HG02623 (cell line): Measurements from ENCODE around the gene SEBOX.
A peak's percentile ranks its signal among the peaks of the same experiment; 100 is the strongest.
"Not testable (repeated sequence)": the region's sequence is repeated elsewhere in the genome, so short reads cannot be mapped to it uniquely, and the experiment has no call there.

Experiments used
- ATAC-seq: cut with Tn5 transposase; IDR thresholded peaks from one replicate; pipeline ENCODE4 v1.9.1; 2021; ENCODE audit warnings: moderate library complexity; ENCODE audit not compliant: unreplicated experiment

The SEBOX gene

DNA sequence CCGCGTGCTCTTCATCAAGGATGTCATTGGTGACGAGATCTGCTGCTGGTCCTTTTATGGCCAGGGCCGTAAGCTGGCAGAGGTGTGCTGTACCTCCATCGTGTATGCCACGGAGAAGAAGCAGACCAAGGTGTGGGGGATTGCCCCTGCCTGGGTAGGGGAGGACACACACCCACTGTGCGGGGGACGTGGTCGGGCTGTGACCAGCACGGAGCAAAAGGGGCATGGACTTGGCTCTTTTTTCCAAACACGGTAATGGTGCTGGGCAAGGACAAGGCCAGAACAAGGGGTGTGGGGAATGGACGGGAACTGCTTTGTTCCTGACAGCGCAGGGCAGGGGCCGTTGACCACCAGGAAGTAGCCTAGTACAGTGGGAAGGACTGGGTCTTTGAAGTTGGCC lies 22.7 kb downstream of the SEBOX start:
- no peak for ATAC-seq

DNA sequence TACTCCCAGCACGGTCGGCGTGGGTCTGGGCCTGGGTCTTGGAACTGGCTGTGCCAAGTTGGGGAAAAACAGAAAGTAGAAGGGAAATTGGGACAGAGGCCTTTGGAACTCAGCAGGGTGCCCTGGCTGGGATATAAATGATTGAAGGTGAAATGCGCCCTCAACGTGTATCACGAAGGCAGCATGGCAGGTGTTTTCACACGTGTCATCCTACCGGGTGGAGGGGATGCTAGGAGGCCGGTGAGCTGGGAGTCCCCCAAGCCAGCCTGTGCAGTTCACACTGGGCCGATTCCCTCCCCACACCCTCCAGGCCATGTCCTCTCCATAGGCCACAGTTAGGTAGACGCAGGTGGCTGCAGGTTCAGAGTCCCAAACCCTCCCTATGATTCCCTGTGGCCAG lies 23.5 kb downstream of the SEBOX start:
- ATAC-seq = no peak

GRCh38 chr17:28340374-28340773 lies 24.6 kb downstream of the SEBOX start:
- no peak for ATAC-seq

DNA sequence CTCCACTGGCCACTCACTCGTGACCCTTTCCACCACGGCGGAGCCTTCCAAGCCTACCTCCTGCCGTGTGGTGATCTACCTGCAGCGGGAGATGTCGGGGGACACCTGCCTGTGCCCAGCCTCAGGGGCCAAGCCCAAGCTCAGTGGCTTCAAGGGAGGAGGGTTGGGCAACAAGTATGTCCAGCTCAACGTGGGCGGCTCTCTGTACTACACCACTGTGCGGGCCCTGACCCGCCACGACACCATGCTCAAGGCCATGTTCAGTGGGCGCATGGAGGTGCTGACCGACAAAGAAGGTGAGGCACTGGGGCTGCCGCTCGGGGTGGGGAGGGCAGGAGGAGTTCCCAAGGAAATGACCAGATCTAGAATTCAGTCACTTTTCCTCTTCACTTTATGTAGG lies 25.6 kb downstream of the SEBOX start:
- no peak for ATAC-seq

DNA sequence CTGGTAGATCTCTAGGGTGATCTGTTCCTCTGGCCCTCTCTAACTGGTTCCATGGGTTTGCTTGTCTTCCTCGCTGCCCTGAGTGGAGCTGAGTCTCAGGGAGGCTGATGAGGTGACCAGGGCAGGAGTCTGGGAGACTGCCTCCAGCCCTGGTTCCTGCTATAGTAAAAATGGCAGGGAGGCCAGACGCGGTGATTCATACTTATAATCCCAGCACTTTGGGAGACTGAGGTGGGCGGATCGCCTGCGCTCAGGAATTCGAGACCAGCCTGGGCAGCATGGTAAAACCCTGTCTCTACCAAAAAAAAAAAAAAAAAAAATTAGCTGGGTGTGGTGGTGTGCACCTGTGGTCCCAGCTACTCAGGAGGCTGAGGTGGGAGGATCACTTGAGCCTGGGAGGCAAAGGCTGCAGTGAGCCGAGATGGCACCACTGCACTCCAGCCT lies 26.2 kb downstream of the SEBOX start:
- ATAC-seq = not testable (repeated sequence)

- ATAC-seq = no peak
Measured at GRCh38 chr17:28338056-28338768, 26.8 kb downstream of the SEBOX start.

GRCh38 chr17:28335959-28336871 lies 28.8 kb downstream of the SEBOX start:
- no peak for ATAC-seq

DNA sequence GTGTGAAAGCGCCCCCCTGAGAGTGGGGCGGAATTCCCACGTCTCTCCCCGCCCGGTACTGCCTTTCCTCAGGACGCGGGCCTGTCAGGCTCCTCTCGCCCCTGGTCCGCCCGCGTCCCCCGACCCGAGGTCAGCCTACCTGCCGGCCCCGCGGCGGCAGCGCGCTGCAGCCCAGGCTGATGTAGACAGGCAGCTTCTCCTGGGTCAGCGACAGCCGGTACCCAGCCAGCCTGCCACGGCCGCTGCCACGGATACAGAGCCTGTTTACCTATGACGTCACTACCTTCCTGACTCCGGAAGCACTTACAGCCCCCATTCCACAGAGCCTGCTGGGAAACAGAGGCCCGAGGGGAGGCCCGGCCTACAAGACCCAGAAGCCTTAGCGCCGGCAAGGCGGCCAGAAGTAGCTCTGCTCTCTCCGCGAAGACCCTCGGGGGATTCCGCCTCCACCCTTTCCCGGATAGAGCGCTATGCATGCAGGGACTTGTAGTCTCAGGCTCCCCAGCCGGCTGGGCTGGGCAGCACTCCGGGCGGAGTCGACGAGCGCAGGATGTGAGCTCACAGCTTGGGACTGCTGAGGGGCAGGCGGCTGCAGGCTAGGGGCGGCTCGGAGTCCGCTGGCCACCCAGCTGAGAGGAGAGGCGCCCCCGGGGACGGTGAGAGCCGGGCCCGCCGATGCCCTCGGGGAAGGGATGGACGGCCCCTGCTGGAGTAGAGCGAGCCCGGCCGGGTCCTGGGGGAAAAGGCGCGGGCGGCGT lies 29.6 kb downstream of the SEBOX start, which contains the start of the genes IFT20 and TNFAIP1:
Gene IFT20 (minus strand): TSS at position 272 of the 758 bp plus-strand sequence. CDS start 3,487 bp downstream, outside the sequence.
Gene TNFAIP1 (plus strand): TSS at position 561 of the 758 bp plus-strand sequence. CDS start 3,761 bp downstream, outside the sequence.
- peak; percentile 93 for ATAC-seq

DNA sequence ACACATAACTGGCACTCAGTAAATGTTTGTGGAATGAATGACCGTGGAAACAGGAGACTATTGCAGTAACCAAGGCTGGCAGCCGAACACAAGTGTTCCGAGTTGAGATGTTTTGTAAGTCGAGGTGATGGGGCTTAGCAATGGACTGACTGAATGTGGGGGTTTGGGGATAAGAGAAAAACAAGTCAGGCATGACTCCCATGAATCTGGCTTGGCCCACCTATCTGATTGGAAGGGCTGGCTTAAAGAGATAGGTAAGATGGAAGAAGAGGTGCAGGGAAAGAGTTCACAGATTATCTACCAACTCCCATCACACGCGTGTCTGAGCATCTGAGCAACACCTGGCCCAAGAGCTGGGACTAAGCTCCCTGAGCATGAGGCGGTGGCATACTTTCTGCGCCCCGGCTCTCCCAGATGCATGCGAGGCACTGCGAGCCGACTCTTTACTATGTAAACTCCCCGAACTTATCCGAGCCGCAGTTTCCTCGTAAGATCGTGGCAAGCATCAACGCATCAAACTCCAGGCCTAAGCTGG lies 30.3 kb downstream of the SEBOX start:
- no peak for ATAC-seq

GRCh38 chr17:28334171-28334570 lies 30.8 kb downstream of the SEBOX start:
- no peak for ATAC-seq

DNA sequence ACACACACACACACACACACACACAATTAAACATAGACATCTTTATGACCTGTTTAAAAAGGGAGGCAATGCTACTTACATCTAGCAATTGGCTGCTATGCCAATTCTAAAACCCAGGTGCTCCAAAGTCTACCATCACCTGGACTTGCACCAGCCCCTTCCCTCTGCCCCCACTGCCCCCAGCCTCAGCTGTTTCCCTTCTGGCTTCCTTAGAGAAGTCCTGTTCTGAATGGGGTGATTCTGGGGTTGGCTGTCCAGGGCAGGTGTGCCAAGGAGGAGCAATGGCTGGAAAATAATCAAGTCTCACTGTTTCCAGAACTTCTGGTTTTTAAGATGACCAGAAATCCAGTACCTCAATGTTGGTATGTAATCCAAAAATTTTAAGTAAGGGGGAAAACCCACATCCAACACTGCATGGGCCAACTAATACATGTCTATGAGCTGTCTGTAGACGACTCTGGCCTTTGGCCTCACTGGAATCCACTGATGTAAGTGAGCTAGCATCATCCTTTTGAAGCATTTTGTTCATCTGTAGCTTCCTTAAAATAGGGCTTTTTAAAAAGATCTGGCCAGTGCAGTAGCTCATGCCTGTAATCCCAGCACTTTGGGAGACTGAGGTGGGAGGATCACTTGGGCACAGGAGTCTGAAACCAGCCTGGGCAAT lies 31.8 kb downstream of the SEBOX start:
- no peak for ATAC-seq

GRCh38 chr17:28331891-28332420 lies 33.0 kb downstream of the SEBOX start:
- ATAC-seq = no peak

DNA sequence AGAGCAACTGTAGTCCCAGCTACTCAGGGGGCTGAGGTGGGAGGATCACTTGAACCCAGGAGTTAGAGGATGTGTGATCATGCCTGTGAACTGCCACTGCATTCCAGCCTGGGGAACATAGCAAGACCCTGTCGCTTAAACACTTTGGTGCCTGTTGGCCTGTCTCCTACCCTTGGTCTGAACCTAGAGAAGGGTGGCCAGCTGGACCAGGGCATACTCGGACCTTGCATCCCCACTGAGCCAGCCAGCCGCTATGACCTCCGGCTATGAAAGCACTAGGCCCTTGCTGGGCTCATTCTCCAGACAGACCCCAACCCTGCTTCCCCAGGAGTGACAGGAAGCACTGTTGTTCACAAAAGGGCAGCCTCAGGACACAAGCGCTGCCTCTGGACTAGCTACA lies 34.3 kb downstream of the SEBOX start:
- no peak for ATAC-seq

DNA sequence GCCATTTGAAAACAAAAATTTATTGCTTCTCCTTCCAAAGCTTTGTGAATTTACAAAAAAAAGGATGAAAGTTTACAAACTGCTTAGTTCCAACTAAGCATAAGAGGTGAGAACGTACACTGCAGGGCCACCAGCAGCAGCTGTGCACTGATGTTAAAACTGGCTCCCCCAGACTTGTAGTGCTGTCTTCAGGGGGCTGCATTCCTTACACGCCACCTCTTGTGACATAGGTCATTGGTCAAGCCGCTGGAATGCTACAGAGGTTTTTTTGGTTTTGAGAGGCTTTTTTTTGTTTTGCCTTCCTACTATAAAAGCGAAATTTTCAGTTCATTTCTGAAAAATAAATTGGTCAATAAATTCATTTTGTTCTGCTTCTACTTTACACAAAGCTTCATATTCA lies 36.7 kb downstream of the SEBOX start:
- ATAC-seq = no peak

DNA sequence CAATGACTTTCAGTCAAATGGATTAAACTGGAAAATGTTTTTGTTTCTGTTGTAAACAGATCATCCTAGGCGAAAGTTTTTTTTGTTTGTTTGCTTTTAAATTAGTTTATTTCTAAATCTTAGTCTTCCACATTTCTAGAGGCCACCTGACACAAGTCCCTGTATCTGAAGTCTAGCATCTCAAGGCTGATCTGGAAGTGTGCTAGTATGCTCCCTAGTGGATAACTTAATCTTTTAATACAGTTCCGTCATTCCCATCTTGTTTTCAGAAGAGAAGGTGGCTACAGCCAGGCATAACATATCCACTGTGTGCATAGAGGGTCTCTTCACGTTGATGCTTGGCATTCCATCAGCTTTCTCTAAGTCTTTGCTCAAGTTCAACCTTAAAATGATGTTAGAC lies 37.3 kb downstream of the SEBOX start:
- no peak for ATAC-seq

GRCh38 chr17:28327031-28327607 lies 37.9 kb downstream of the SEBOX start:
- ATAC-seq = no peak

DNA sequence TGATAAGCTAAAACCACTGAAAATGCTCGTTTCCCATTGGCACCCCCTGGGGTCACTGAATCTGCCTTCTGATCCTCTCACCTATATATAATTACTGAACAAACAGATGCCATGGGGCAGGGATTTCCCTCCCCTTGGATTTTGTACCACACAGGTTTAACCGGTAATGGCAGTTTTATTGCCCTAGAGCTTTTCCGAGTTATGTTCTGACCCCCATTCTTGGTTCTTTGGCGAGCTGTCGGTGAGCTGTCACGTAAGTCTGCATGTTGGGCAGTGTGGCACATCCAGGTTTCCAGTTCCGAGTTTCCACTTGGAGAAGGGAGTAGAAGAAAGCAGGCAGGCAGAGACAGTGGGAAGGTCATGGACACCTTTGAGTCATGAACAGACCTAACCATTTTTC lies 38.9 kb downstream of the SEBOX start:
- no peak for ATAC-seq

GRCh38 chr17:28325211-28325610 lies 39.8 kb downstream of the SEBOX start:
- no peak for ATAC-seq

DNA sequence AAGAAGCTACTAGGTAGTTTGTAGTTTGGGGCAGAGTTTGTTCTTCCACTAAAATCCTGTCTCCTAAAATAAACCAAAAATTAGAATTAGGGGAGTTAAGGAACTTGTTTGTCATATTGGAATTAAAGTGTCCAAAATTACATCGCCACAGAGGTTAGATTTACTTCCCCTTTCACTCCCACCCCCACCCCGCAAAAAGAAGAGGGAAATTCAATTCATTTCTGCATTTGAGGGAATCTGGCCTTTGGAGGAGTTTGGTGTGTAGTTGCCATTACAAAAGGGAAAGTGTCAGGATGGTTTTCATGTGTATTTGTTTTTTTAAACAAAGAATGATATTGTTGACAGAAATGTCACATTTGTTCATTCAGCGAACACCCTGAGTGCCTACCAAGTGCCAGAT lies 40.2 kb downstream of the SEBOX start:
- no peak for ATAC-seq

DNA sequence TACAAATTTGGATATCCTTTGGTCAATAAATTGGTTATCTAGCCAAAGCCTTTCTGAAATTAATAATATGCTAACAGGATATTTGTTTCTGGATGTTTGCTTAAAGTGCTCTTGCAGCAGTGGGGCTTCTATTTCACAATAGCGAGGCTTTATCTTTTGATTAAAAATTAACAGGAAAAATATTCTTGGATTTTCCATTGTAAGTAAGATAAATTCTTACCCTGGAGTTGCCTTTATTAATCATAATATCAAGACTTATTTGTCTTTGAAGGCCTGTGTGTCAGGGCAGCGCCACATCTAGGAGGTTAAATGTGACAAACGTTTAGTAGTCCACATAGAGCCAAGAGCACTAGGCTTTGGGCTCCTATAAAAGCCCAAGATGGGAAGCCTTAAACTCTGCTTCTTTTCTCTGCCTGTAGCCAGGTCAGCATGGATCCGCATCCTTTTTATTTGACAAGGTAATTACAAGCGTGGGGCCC lies 40.7 kb downstream of the SEBOX start:
- ATAC-seq = no peak
